NCI-H2029 (cell line): ENCODE data around the gene NMRAL1.

Experiments used
- DNase-seq: peaks from one replicate; lab custom pipeline; 2025; lab: John Stamatoyannopoulos, UW

NMRAL1 gene

GRCh38 chr16:4465977-4466779, 8.2 kb downstream of the NMRAL1 start:
- no peak for DNase-seq

- DNase-seq: no peak
Observed at GRCh38 chr16:4463522-4464163, 10.8 kb downstream of the NMRAL1 start.

GRCh38 chr16:4461250-4462085, 13.0 kb downstream of the NMRAL1 start:
- DNase-seq: no peak

- no peak for DNase-seq
Observed at GRCh38 chr16:4460936-4461249, 13.5 kb downstream of the NMRAL1 start.

- no peak for DNase-seq
Observed at GRCh38 chr16:4455951-4456350, 18.5 kb downstream of the NMRAL1 start.

GRCh38 chr16:4455081-4455480, 19.3 kb downstream of the NMRAL1 start:
- DNase-seq: no peak

- no peak for DNase-seq
Observed at GRCh38 chr16:4454623-4455022, 19.8 kb downstream of the NMRAL1 start.

GRCh38 chr16:4452674-4453073, 21.8 kb downstream of the NMRAL1 start:
- no peak for DNase-seq

GRCh38 chr16:4450931-4451519, 23.4 kb downstream of the NMRAL1 start:
- no peak for DNase-seq

GRCh38 chr16:4450430-4450829, 24.0 kb downstream of the NMRAL1 start:
- DNase-seq: no peak

GRCh38 chr16:4443986-4444385, 30.4 kb downstream of the NMRAL1 start:
- no peak for DNase-seq

GRCh38 chr16:4443271-4443670, 31.2 kb downstream of the NMRAL1 start:
- no peak for DNase-seq

- DNase-seq: no peak
Observed at GRCh38 chr16:4442371-4442770, 32.1 kb downstream of the NMRAL1 start.

- DNase-seq: no peak
Observed at GRCh38 chr16:4437366-4437765, 37.1 kb downstream of the NMRAL1 start.

GRCh38 chr16:4435337-4436067, 38.9 kb downstream of the NMRAL1 start:
- DNase-seq: no peak

- no peak for DNase-seq
Observed at GRCh38 chr16:4433914-4434787, 40.3 kb downstream of the NMRAL1 start.

GRCh38 chr16:4433228-4433627, 41.2 kb downstream of the NMRAL1 start:
- no peak for DNase-seq

- no peak for DNase-seq
Observed at GRCh38 chr16:4431023-4431422, 43.4 kb downstream of the NMRAL1 start.

GRCh38 chr16:4428500-4428899, 45.9 kb downstream of the NMRAL1 start:
- DNase-seq: no peak

GRCh38 chr16:4426722-4427372, 47.6 kb downstream of the NMRAL1 start:
- no peak for DNase-seq
